ENCODE results near the gene ZNF652. TPM values are rescaled to one million over a fixed set of nuclear protein-coding genes. Genes with fewer than 3 reads are reported as not detected.

ZNF652 gene
- polyA plus RNA-seq, 1 experiment: 5.3 TPM

GRCh38 chr17:49359990-49360795 is 1.9 kb downstream of the ZNF652 start:
- no peak for DNase-seq (ENCODE audit: low read depth)
- ChIA-PET CTCF (interaction anchor here (0.8 to 2.5 kb wide), 3 partner anchors 9 to 44 kb away, joined by 4 to 8 read pairs (median 5); no protein-coding TSS in a partner anchor), POLR2A (interaction anchor here (0.5 kb wide), 1 partner anchor 15 kb away, joined by 4 read pairs; no protein-coding TSS in a partner anchor)
- Histone ChIP-seq H3K27me3 (ENCODE audit: control insufficient read depth, insufficient read depth, low read length) (no peaks in the 10 kb centered on the region), H3K36me3 (ENCODE audit: control insufficient read depth, insufficient read depth, low read length) (no peaks in the 10 kb centered on the region), H3K4me3 (ENCODE audit: low read depth, low read length) (peak overlapping the region; percentile 98)
- TF ChIP-seq CTCF (IDR thresholded peaks at IDR 0.05; ENCODE audit: insufficient read depth, low read depth, low read length): no peak

GRCh38 chr17:49358641-49359247 is 3.3 kb downstream of the ZNF652 start:
- TF ChIP-seq CTCF (IDR thresholded peaks at IDR 0.05; ENCODE audit: insufficient read depth, low read depth, low read length): no peak
- no peaks in the 10 kb centered on the region for H3K27me3 ChIP-seq (ENCODE audit: control insufficient read depth, insufficient read depth, low read length)
- DNase-seq (ENCODE audit: low read depth): no peak
- H3K4me3 ChIP-seq (ENCODE audit: low read depth, low read length): no peak overlapping the region
- CTCF ChIA-PET: interaction anchor here (0.6 to 2.5 kb wide), 5 partner anchors 10 to 39 kb away, joined by 3 to 8 read pairs (median 4); no protein-coding TSS in a partner anchor
- no peaks in the 10 kb centered on the region for H3K36me3 ChIP-seq (ENCODE audit: control insufficient read depth, insufficient read depth, low read length)
- POLR2A ChIA-PET: no interaction called here

GRCh38 chr17:49357516-49357915 is 4.5 kb downstream of the ZNF652 start:
- no peak for DNase-seq (ENCODE audit: low read depth)
- ChIA-PET CTCF (interaction anchor here (1.2 to 1.6 kb wide), 2 partner anchors 38 to 50 kb away, joined by 3 read pairs; no protein-coding TSS in a partner anchor), POLR2A (no interaction called here)
- H3K4me3 ChIP-seq (ENCODE audit: low read depth, low read length): no peak overlapping the region
- TF ChIP-seq CTCF (IDR thresholded peaks at IDR 0.05; ENCODE audit: insufficient read depth, low read depth, low read length): no peak
- H3K27me3 ChIP-seq (ENCODE audit: control insufficient read depth, insufficient read depth, low read length): no peaks in the 10 kb centered on the region
- H3K36me3 ChIP-seq (ENCODE audit: control insufficient read depth, insufficient read depth, low read length): no peaks in the 10 kb centered on the region

GRCh38 chr17:49356320-49356719 is 5.7 kb downstream of the ZNF652 start:
- POLR2A ChIA-PET: no interaction called here
- TF ChIP-seq CTCF (IDR thresholded peaks at IDR 0.05; ENCODE audit: insufficient read depth, low read depth, low read length): no peak
- no peak for DNase-seq (ENCODE audit: low read depth)
- H3K36me3 ChIP-seq (ENCODE audit: control insufficient read depth, insufficient read depth, low read length): no peaks in the 10 kb centered on the region
- H3K4me3 ChIP-seq (ENCODE audit: low read depth, low read length): no peak overlapping the region
- no peaks in the 10 kb centered on the region for H3K27me3 ChIP-seq (ENCODE audit: control insufficient read depth, insufficient read depth, low read length)
- CTCF ChIA-PET: no interaction called here

GRCh38 chr17:49353607-49354006 is 8.4 kb downstream of the ZNF652 start:
- POLR2A ChIA-PET: no interaction called here

More at GRCh38 chr17:49353607-49354006, 8.4 kb downstream of the ZNF652 start:
- TF ChIP-seq CTCF (IDR thresholded peaks at IDR 0.05; ENCODE audit: insufficient read depth, low read depth, low read length): no peak
- no peak for DNase-seq (ENCODE audit: low read depth)
- Histone ChIP-seq H3K36me3 (ENCODE audit: control insufficient read depth, insufficient read depth, low read length) (no peaks in the 10 kb centered on the region), H3K4me3 (ENCODE audit: low read depth, low read length) (no peak overlapping the region), H3K27me3 (ENCODE audit: control insufficient read depth, insufficient read depth, low read length) (no peaks in the 10 kb centered on the region)
- CTCF ChIA-PET: interaction anchor here (0.6 kb wide), 1 partner anchor 12 kb away, joined by 3 read pairs; no protein-coding TSS in a partner anchor

Data from BJ (cell line).